Measurements from ENCODE around the gene C4BPA.

DNA sequence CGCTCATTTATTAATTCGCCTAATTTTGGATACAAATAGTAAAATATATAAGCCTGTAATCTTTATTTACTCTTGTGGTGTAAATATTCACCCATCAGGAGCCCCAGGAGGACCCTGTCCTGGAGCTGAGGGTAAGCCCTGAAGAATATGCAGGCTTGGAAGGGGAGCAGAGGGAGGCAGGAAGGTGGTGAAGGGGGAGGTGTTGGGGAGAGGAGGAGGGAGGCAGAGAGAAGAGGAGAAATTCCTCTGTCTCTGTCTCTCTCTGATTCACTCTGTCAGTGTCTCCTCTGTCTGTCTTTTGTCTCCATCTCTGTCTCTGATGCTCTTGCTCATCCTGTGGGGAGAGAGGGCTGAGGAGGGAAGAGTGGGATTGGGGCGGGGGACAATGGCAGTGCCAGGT, 18.1 kb upstream of the C4BPA start:
- TF ChIP-seq, protein P1, sequence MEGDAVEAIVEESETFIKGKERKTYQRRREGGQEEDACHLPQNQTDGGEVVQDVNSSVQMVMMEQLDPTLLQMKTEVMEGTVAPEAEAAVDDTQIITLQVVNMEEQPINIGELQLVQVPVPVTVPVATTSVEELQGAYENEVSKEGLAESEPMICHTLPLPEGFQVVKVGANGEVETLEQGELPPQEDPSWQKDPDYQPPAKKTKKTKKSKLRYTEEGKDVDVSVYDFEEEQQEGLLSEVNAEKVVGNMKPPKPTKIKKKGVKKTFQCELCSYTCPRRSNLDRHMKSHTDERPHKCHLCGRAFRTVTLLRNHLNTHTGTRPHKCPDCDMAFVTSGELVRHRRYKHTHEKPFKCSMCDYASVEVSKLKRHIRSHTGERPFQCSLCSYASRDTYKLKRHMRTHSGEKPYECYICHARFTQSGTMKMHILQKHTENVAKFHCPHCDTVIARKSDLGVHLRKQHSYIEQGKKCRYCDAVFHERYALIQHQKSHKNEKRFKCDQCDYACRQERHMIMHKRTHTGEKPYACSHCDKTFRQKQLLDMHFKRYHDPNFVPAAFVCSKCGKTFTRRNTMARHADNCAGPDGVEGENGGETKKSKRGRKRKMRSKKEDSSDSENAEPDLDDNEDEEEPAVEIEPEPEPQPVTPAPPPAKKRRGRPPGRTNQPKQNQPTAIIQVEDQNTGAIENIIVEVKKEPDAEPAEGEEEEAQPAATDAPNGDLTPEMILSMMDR (conservative IDR thresholded peaks at IDR 0.05; ENCODE audit: low read length): no peak
- no peak for TF ChIP-seq EZH2phosphoT487 (IDR thresholded peaks at IDR 0.05; ENCODE audit: borderline replicate concordance)
